ENCODE results near the gene SBK1.

DNA sequence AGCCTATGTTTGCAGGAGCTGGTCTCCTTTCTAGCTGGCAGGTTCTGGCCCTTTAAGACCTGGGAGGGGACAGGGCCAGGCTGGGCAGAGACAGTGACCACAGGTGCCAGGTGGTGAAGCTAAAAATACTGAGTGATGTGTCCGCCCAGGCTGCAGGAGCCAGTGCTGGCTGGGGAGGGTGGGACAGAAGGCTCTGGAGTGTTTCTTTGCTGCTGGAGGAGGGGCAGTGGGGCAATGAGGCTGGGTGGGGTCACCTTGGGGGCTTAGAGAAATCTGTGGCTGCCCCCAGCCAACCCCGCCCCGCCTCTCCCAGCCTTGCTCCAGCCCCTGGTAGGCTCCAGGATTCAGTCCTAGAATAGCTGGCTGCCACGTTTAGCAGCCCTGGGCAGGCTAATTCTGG lies 30.4 kb upstream of the SBK1 start:
- TF ChIP-seq, protein P1, sequence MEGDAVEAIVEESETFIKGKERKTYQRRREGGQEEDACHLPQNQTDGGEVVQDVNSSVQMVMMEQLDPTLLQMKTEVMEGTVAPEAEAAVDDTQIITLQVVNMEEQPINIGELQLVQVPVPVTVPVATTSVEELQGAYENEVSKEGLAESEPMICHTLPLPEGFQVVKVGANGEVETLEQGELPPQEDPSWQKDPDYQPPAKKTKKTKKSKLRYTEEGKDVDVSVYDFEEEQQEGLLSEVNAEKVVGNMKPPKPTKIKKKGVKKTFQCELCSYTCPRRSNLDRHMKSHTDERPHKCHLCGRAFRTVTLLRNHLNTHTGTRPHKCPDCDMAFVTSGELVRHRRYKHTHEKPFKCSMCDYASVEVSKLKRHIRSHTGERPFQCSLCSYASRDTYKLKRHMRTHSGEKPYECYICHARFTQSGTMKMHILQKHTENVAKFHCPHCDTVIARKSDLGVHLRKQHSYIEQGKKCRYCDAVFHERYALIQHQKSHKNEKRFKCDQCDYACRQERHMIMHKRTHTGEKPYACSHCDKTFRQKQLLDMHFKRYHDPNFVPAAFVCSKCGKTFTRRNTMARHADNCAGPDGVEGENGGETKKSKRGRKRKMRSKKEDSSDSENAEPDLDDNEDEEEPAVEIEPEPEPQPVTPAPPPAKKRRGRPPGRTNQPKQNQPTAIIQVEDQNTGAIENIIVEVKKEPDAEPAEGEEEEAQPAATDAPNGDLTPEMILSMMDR (IDR thresholded peaks at IDR 0.05 in 4 of 5, conservative IDR thresholded peaks at IDR 0.05 in 1 of 5) = no peak
- TF ChIP-seq POLR2A (IDR thresholded peaks at IDR 0.05) = peak; percentile 36 to 39
